GM21723 (cell line): ENCODE data around the gene SC5D.

Experiments
- ATAC-seq: cut with Tn5 transposase; IDR thresholded peaks from one replicate; pipeline ENCODE4 v1.9.1; 2021; ENCODE audit warnings: mild to moderate bottlenecking, moderate library complexity; ENCODE audit not compliant: unreplicated experiment

SC5D gene

GRCh38 chr11:121352251-121352891, 59.8 kb downstream of the SC5D start:
- ATAC-seq, result no peak

GRCh38 chr11:121354192-121354591, 61.6 kb downstream of the SC5D start:
- no peak for ATAC-seq

GRCh38 chr11:121356357-121356756, 63.8 kb downstream of the SC5D start:
- no peak for ATAC-seq
